Natural killer cell (primary cell): ENCODE results near the gene MALRD1. TPM values are rescaled to one million over a fixed set of nuclear protein-coding genes. Genes with fewer than 3 reads are reported as not detected.

Experiments
- ATAC-seq, 3 donors: fragments of 150-1000 bp in 2 of 3; fragments of 200-7000 bp in 1 of 3; cut with Tn5 transposase; 1 replicate in 1 of 3; 2 replicates in 2 of 3; pipeline ENCODE4 v1.10.0; 2021; ENCODE audit warnings: mild to moderate bottlenecking in 2 of 3, moderate library complexity in 2 of 3
- DNase-seq, 2 donors: peaks; one replicate each; pipeline versions ENCODE4 v3.0.0 to v3.0.0-alpha.2; 2013 to 2021; ENCODE audit warnings: mixed read lengths in 1 of 2
- H3K27ac ChIP-seq: one replicate; pipeline ENCODE4 v1.5.1; 2013; ENCODE audit warnings: mild to moderate bottlenecking, low read length
- H3K27me3 ChIP-seq: one replicate; pipeline ENCODE4 v1.6.1; 2013; ENCODE audit warnings: low read length; ENCODE audit not compliant: control insufficient read depth, insufficient read depth
- H3K36me3 ChIP-seq: one replicate; pipeline ENCODE4 v1.6.1; 2013; ENCODE audit warnings: low read length; ENCODE audit not compliant: control insufficient read depth, insufficient read depth
- H3K4me1 ChIP-seq: one replicate; pipeline ENCODE4 v1.6.1; 2013; ENCODE audit warnings: low read length; ENCODE audit not compliant: control insufficient read depth, insufficient read depth
- H3K4me3 ChIP-seq: one replicate; pipeline ENCODE4 v1.5.1; 2013; ENCODE audit warnings: low read length
- H3K9me3 ChIP-seq: one replicate; pipeline ENCODE4 v1.6.1; 2013; ENCODE audit warnings: low read length; ENCODE audit not compliant: control insufficient read depth, insufficient read depth
- H3K27ac Mint-ChIP-seq, 2 donors: one replicate each; pipeline ENCODE4 v1.8.0; 2022; ENCODE audit warnings: mild to moderate bottlenecking in 2 of 2, mixed read lengths in 2 of 2, moderate library complexity in 1 of 2
- H3K27me3 Mint-ChIP-seq, 2 donors: one replicate each; pipeline ENCODE4 v1.8.0; 2022; ENCODE audit warnings: low read depth in 2 of 2, mixed read lengths in 2 of 2
- H3K36me3 Mint-ChIP-seq: one replicate; pipeline ENCODE4 v1.8.0; 2022; ENCODE audit warnings: mixed read lengths
- H3K4me1 Mint-ChIP-seq, 2 donors: one replicate each; pipeline ENCODE4 v1.8.0; 2022; ENCODE audit warnings: mixed read lengths in 2 of 2
- H3K4me3 Mint-ChIP-seq: one replicate; pipeline ENCODE4 v1.8.0; 2022; ENCODE audit warnings: mild to moderate bottlenecking, moderate library complexity, mixed read lengths
- H3K9me3 Mint-ChIP-seq, 2 donors: one replicate each; pipeline ENCODE4 v1.8.0; 2022; ENCODE audit warnings: mixed read lengths in 2 of 2
- WGBS: methylation state at CpG from one replicate; pipeline ENCODE4 v1.1.7; 2013; ENCODE audit warnings: missing lambda C conversion rate; ENCODE audit not compliant: insufficient coverage; 5-methylcytosine and 5-hydroxymethylcytosine counted together
- intact Hi-C: fragments of 100-400 bp; cut with micrococcal nuclease; formaldehyde crosslinking; loops from one replicate; pipeline ENCODE4 v1.14.2; 2022
- total RNA-seq, 4 donors: library from RNA; stranded (reverse); fragments of 120-200 nt in 1 of 4; gene quantifications; one replicate each; pipeline versions ENCODE4 v1.2.3 to v1.2.4, GENCODE V29; 2013 to 2022
- TF ChIP-seq, protein P1 (sequence below): fragments of 200-600 bp; IDR thresholded peaks from one replicate; pipeline ENCODE4 v1.8.0; 2022; ENCODE audit warnings: antibody characterized with exemption

MALRD1 gene
- total RNA-seq, 3 donors from 2014 or later (not counting 1 experiment from before 2014, with no cell fraction given) = not detected

GRCh38 chr10:19616966-19617365 lies 568.4 kb downstream of the MALRD1 start:
- H3K27me3 Mint-ChIP-seq = peaks cover 0 to 4% of the 10 kb centered on the region in 2 donors
- no peak for ATAC-seq
- WGBS = 92% methylated on average over 2 of the region's 2 CpGs
- H3K36me3 Mint-ChIP-seq = no peaks in the 10 kb centered on the region
- intact Hi-C loops = no loop called here
- H3K9me3 Mint-ChIP-seq = no peaks in the 10 kb centered on the region
- H3K27ac Mint-ChIP-seq = no peak overlapping the region
- no peak for DNase-seq
- no peaks in the 10 kb centered on the region for H3K4me1 ChIP-seq
- H3K4me3 Mint-ChIP-seq = no peak overlapping the region
- no peaks in the 10 kb centered on the region for H3K4me1 Mint-ChIP-seq
- no peaks in the 10 kb centered on the region for H3K27me3 ChIP-seq
- no peaks in the 10 kb centered on the region for H3K9me3 ChIP-seq
- no peak overlapping the region for H3K27ac ChIP-seq
- TF ChIP-seq, protein P1, sequence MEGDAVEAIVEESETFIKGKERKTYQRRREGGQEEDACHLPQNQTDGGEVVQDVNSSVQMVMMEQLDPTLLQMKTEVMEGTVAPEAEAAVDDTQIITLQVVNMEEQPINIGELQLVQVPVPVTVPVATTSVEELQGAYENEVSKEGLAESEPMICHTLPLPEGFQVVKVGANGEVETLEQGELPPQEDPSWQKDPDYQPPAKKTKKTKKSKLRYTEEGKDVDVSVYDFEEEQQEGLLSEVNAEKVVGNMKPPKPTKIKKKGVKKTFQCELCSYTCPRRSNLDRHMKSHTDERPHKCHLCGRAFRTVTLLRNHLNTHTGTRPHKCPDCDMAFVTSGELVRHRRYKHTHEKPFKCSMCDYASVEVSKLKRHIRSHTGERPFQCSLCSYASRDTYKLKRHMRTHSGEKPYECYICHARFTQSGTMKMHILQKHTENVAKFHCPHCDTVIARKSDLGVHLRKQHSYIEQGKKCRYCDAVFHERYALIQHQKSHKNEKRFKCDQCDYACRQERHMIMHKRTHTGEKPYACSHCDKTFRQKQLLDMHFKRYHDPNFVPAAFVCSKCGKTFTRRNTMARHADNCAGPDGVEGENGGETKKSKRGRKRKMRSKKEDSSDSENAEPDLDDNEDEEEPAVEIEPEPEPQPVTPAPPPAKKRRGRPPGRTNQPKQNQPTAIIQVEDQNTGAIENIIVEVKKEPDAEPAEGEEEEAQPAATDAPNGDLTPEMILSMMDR = no peak
- no peaks in the 10 kb centered on the region for H3K36me3 ChIP-seq
- H3K4me3 ChIP-seq = no peak overlapping the region

- intact Hi-C loops = no loop called here
- no peak overlapping the region for H3K27ac Mint-ChIP-seq
- ATAC-seq = no peak
- Histone ChIP-seq H3K9me3 (no peaks in the 10 kb centered on the region), H3K4me3 (no peak overlapping the region), H3K27ac (no peak overlapping the region), H3K4me1 (no peaks in the 10 kb centered on the region), H3K27me3 (no peaks in the 10 kb centered on the region), H3K36me3 (no peaks in the 10 kb centered on the region)
- TF ChIP-seq, protein P1 = no peak
- H3K4me3 Mint-ChIP-seq = no peak overlapping the region
- no peak for DNase-seq
- H3K36me3 Mint-ChIP-seq = no peaks in the 10 kb centered on the region
- H3K4me1 Mint-ChIP-seq = no peaks in the 10 kb centered on the region
- no peaks in the 10 kb centered on the region for H3K9me3 Mint-ChIP-seq
- H3K27me3 Mint-ChIP-seq = peaks cover 0 to 4% of the 10 kb centered on the region in 2 donors
These were observed 572.2 kb downstream of the MALRD1 start for GRCh38 chr10:19620811-19621210.

DNA sequence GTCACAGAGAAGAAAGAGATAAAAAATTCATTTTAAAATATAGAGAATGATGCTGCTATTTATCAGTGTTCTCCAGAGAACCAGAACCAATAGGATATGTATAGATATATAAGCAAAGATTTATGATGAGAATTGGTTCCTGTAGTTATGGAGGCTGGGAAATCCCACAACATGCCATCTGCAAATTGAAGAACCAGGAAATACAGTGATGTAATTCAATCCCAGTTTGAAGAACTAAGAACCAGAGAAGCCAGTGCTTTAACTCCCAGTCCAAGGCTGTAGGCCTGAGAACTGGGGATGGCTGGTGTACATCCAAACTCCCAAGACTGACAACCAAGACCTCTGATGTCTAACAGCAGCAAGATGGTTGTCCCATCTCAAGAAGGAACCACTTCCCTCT lies 574.7 kb downstream of the MALRD1 start:
- intact Hi-C loops = no loop called here
- Mint-ChIP-seq H3K36me3 (no peaks in the 10 kb centered on the region), H3K9me3 (no peaks in the 10 kb centered on the region), H3K27ac (no peak overlapping the region), H3K4me3 (no peak overlapping the region), H3K27me3 (peaks cover 0 to 4% of the 10 kb centered on the region in 2 donors), H3K4me1 (no peaks in the 10 kb centered on the region)
- Histone ChIP-seq H3K27ac (no peak overlapping the region), H3K9me3 (no peaks in the 10 kb centered on the region), H3K4me3 (no peak overlapping the region), H3K27me3 (no peaks in the 10 kb centered on the region), H3K4me1 (no peaks in the 10 kb centered on the region), H3K36me3 (no peaks in the 10 kb centered on the region)
- no peak for ATAC-seq
- DNase-seq = no peak
- TF ChIP-seq, protein P1 = no peak

DNA sequence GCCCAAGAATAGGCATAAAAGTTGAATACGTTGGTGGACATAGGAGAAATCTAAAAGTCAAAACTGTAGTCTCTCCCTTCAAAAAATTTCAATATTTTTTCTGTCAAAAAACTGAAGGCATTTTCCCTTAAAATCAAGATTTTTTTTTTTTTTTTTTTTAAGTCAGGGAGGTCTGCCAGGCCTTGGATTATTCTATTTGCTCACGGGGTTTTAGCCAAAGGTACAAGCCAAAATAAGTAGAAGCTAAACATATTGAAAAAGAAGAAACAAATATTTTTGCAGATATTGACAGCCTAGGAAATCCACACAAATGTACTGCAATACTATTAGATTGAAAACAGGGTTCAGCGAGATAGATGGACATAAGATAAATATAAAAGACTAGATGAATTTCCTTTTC lies 577.6 kb downstream of the MALRD1 start:
- DNase-seq (no peak), ATAC-seq (no peak)
- H3K27ac ChIP-seq = no peak overlapping the region
- Mint-ChIP-seq H3K27ac (no peak overlapping the region), H3K4me1 (no peaks in the 10 kb centered on the region), H3K4me3 (no peak overlapping the region), H3K27me3 (no peaks in the 10 kb centered on the region), H3K36me3 (no peaks in the 10 kb centered on the region), H3K9me3 (no peaks in the 10 kb centered on the region)
- intact Hi-C loops = no loop called here
- TF ChIP-seq, protein P1 = no peak
- no peaks in the 10 kb centered on the region for H3K9me3 ChIP-seq
- WGBS = no CpG with 5 or more reads among the region's 3 CpGs
- no peaks in the 10 kb centered on the region for H3K36me3 ChIP-seq
- H3K4me1 ChIP-seq = no peaks in the 10 kb centered on the region
- no peak overlapping the region for H3K4me3 ChIP-seq
- no peaks in the 10 kb centered on the region for H3K27me3 ChIP-seq
